ENCODE measurements around the gene PITX1.

Gene PITX1

DNA sequence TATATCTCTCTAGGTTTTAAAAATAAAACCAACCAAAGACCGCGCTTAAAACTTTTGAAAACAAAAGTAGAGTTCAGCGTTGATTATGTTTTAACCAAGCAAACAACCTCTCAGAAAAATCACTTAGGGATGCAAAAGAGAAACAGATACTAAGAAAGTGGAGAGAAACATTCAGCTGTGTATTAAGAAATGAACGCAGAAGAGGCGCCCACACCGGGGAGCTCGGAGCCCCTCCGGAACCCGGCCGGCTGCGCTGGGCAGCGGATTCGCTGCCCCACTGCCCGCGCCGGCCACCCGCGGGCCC lies 1.4 kb downstream of the PITX1 start:
- no peak for DNase-seq (ENCODE audit: insufficient read length, low spot score)
- no peak for FAIRE-seq

GRCh38 chr5:135031813-135032694 lies 2.0 kb downstream of the PITX1 start:
- DNase-seq (ENCODE audit: insufficient read length, low spot score) (no peak), FAIRE-seq (no peak)
- no peak for TF ChIP-seq POLR2AphosphoS5 (IDR thresholded peaks at IDR 0.05; ENCODE audit: low read depth, low read length)
- no peak for TF ChIP-seq SPI1 (IDR thresholded peaks at IDR 0.05; ENCODE audit: low read depth, low read length)
- no peak for TF ChIP-seq POU2F2 (IDR thresholded peaks at IDR 0.05; ENCODE audit: low read depth, low read length)
- TF ChIP-seq PAX5 (IDR thresholded peaks at IDR 0.05; ENCODE audit: insufficient read depth, low read length, severe bottlenecking), result no peak
- no peak for TF ChIP-seq TAF1 (IDR thresholded peaks at IDR 0.05; ENCODE audit: low read depth, low read length)
- no peak for TF ChIP-seq POLR2A (IDR thresholded peaks at IDR 0.05; ENCODE audit: low read depth, low read length)

More for the DNA sequence above, 1.4 kb downstream of the PITX1 start:
- TF ChIP-seq POLR2AphosphoS5 (IDR thresholded peaks at IDR 0.05; ENCODE audit: low read depth, low read length), result no peak
- TF ChIP-seq TAF1 (IDR thresholded peaks at IDR 0.05; ENCODE audit: low read depth, low read length), result no peak
- TF ChIP-seq SPI1 (IDR thresholded peaks at IDR 0.05; ENCODE audit: low read depth, low read length), result no peak
- TF ChIP-seq POU2F2 (IDR thresholded peaks at IDR 0.05; ENCODE audit: low read depth, low read length), result no peak
- no peak for TF ChIP-seq PAX5 (IDR thresholded peaks at IDR 0.05; ENCODE audit: insufficient read depth, low read length, severe bottlenecking)
- TF ChIP-seq POLR2A (IDR thresholded peaks at IDR 0.05; ENCODE audit: low read depth, low read length), result no peak

DNA sequence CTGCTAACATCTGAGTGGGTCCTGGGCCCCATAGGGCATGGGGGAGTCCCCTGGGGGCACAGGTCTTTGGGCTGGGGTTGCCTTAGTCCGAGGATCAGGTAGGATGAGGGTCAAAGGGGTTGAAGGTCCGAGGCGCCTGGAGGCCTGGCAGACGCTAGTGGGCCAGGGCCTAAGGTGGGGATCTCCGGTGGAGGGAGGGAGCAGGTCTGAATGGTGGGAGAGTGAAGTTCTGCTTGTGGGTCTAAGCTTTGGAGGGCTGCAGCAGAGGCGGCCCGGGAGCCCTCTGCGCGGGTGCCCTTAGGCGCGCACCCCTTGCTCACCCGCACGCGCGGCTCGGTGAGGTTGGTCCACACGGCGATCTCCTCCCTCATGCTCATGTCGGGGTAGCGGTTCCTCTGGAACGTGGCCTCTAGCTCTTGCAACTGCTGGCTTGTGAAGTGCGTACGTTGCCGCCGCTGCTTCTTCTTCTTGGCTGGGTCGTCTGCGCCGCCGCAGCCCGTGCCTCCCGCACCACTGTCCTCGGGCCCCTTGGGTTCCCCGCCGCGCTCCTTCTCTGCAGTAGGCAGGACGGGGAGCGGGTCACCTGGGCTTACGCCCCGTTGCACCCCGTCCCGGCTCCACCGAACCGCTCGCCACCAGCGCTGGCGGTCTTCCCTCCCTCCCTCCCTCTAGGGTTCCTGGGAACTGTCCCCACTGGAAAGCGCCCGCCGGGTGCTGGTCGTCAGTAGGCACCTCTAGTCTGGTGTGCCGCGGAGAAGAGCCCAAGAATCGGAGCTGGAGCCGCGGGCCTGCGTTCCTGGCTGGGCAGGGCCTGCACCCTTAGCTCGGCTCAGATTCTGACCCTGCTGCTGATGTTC lies 2.8 kb downstream of the PITX1 start:
- no peak for FAIRE-seq
- TF ChIP-seq POU2F2 (IDR thresholded peaks at IDR 0.05; ENCODE audit: low read depth, low read length) (no peak), POLR2A (IDR thresholded peaks at IDR 0.05; ENCODE audit: low read depth, low read length) (no peak), TAF1 (IDR thresholded peaks at IDR 0.05; ENCODE audit: low read depth, low read length) (no peak), POLR2AphosphoS5 (IDR thresholded peaks at IDR 0.05; ENCODE audit: low read depth, low read length) (no peak), SPI1 (IDR thresholded peaks at IDR 0.05; ENCODE audit: low read depth, low read length) (no peak), PAX5 (IDR thresholded peaks at IDR 0.05; ENCODE audit: insufficient read depth, low read length, severe bottlenecking) (no peak)
- no peak for DNase-seq (ENCODE audit: insufficient read length, low spot score)

DNA sequence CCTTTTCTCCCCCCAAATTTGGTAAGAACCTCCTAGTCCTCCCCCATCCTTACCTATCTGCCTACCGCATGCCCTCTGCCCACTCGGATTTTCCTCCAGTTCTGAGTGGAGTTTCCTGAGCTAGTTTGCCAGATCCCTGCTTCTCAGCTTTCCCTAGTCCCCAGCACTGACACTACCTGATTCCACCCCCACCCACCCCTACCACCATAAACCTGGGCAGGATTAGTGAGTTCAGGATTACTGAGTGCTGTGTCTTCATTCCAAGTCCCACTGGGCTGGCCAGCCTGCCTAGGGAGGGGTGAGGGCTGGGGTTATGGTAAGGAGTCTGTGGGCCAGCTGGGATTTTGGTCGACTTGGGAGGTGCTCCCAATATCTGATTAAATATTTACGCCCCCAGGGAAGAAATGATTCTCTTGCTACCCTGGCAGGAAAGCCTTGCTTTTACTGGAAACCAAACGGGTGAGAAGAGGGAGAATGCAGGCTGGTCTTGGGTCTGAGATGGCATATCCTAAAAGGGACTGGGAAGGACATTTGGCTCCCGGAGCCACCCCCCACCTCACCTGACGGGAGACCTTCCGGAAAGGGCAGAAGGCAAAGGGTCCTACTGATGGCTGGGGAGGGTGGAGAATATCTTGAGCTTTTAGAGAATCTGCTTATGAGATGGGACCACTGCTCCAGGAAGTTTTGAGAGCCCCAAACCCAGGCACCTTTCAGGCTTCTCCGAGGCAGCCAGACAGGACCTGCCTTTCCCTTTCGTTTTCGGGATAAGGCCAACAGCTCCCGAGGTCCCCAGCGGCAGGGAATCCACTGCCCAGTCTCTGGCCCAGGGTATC lies 3.7 kb downstream of the PITX1 start:
- TF ChIP-seq PAX5 (IDR thresholded peaks at IDR 0.05; ENCODE audit: insufficient read depth, low read length, severe bottlenecking) (no peak), POLR2A (IDR thresholded peaks at IDR 0.05; ENCODE audit: low read depth, low read length) (no peak), POU2F2 (IDR thresholded peaks at IDR 0.05; ENCODE audit: low read depth, low read length) (no peak), POLR2AphosphoS5 (IDR thresholded peaks at IDR 0.05; ENCODE audit: low read depth, low read length) (no peak), SPI1 (IDR thresholded peaks at IDR 0.05; ENCODE audit: low read depth, low read length) (no peak), TAF1 (IDR thresholded peaks at IDR 0.05; ENCODE audit: low read depth, low read length) (no peak)
- no peak for DNase-seq (ENCODE audit: insufficient read length, low spot score)
- no peak for FAIRE-seq

- no peak for TF ChIP-seq POLR2AphosphoS5 (IDR thresholded peaks at IDR 0.05; ENCODE audit: low read depth, low read length)
- TF ChIP-seq PAX5 (IDR thresholded peaks at IDR 0.05; ENCODE audit: insufficient read depth, low read length, severe bottlenecking), result no peak
- no peak for TF ChIP-seq POU2F2 (IDR thresholded peaks at IDR 0.05; ENCODE audit: low read depth, low read length)
- TF ChIP-seq SPI1 (IDR thresholded peaks at IDR 0.05; ENCODE audit: low read depth, low read length), result no peak
- TF ChIP-seq TAF1 (IDR thresholded peaks at IDR 0.05; ENCODE audit: low read depth, low read length), result no peak
- TF ChIP-seq POLR2A (IDR thresholded peaks at IDR 0.05; ENCODE audit: low read depth, low read length), result no peak
- DNase-seq (ENCODE audit: insufficient read length, low spot score) (no peak), FAIRE-seq (no peak)
Observed at GRCh38 chr5:135029477-135030122, 4.4 kb downstream of the PITX1 start.

- DNase-seq (ENCODE audit: insufficient read length, low spot score) (no peak), FAIRE-seq (no peak)
- TF ChIP-seq PAX5 (IDR thresholded peaks at IDR 0.05; ENCODE audit: insufficient read depth, low read length, severe bottlenecking) (no peak), POLR2A (IDR thresholded peaks at IDR 0.05; ENCODE audit: low read depth, low read length) (no peak), POU2F2 (IDR thresholded peaks at IDR 0.05; ENCODE audit: low read depth, low read length) (no peak)
Observed at GRCh38 chr5:135028791-135029476, 5.1 kb downstream of the PITX1 start.

GRCh38 chr5:135027697-135028615 lies 6.1 kb downstream of the PITX1 start:
- TF ChIP-seq PAX5 (IDR thresholded peaks at IDR 0.05; ENCODE audit: insufficient read depth, low read length, severe bottlenecking) (no peak), POLR2A (IDR thresholded peaks at IDR 0.05; ENCODE audit: low read depth, low read length) (no peak), TAF1 (IDR thresholded peaks at IDR 0.05; ENCODE audit: low read depth, low read length) (no peak)
- FAIRE-seq (no peak), DNase-seq (ENCODE audit: insufficient read length, low spot score) (no peak)

Measured in GM12891 (cell line).